SKM-1 (cell line): ENCODE results near the gene AREL1.
A peak's percentile ranks its signal among the peaks of the same experiment; 100 is the strongest.

Source experiments
- DNase-seq: peaks from one replicate; lab custom pipeline; 2025; ENCODE audit not compliant: unreplicated experiment; lab: John Stamatoyannopoulos, UW

Gene AREL1

GRCh38 chr14:74637178-74637550 lies 75.7 kb downstream of the AREL1 start:
- DNase-seq, result no peak

- no peak for DNase-seq
Measured at GRCh38 chr14:74636424-74637177, 76.3 kb downstream of the AREL1 start.

- DNase-seq, result no peak
Measured at GRCh38 chr14:74635847-74636246, 77.0 kb downstream of the AREL1 start.

- DNase-seq, result no peak
Measured at GRCh38 chr14:74634964-74635363, 77.9 kb downstream of the AREL1 start.

- DNase-seq, result no peak
Measured at GRCh38 chr14:74634481-74634880, 78.4 kb downstream of the AREL1 start.

- DNase-seq, result no peak
Measured at GRCh38 chr14:74630881-74631690, 81.8 kb downstream of the AREL1 start.

GRCh38 chr14:74628418-74628817 lies 84.5 kb downstream of the AREL1 start:
- no peak for DNase-seq

DNA sequence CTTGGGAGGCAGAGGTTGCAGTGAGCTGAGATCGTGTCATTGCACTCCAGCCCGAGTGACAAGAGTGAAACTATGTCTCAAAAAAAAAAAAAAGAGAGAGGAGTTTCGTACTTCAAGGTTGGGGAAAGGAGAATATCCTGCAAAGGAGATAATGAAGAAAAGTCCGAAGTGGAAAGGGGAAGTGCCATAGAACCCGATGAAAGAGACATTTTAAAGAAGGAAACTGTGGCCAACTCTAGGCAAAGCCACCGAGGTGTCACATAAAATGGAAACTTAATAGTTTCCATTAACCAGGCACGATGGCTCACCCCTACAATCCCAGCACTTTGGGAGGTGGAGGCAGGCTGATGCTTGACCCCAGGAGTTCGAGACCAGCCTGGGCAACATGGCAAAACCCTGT lies 85.8 kb downstream of the AREL1 start:
- DNase-seq, result peak; percentile 54

- DNase-seq, result no peak
Measured at GRCh38 chr14:74622257-74622656, 90.6 kb downstream of the AREL1 start.

- DNase-seq, result no peak
Measured at GRCh38 chr14:74621556-74621955, 91.3 kb downstream of the AREL1 start.

- DNase-seq, result no peak
Measured at GRCh38 chr14:74620923-74621322, 92.0 kb downstream of the AREL1 start.

GRCh38 chr14:74620497-74620921 lies 92.4 kb downstream of the AREL1 start:
- DNase-seq, result no peak

- DNase-seq, result no peak
Measured at GRCh38 chr14:74619672-74620131, 93.2 kb downstream of the AREL1 start.

GRCh38 chr14:74618078-74618952 lies 94.6 kb downstream of the AREL1 start:
- DNase-seq, result peak; percentile 53

DNA sequence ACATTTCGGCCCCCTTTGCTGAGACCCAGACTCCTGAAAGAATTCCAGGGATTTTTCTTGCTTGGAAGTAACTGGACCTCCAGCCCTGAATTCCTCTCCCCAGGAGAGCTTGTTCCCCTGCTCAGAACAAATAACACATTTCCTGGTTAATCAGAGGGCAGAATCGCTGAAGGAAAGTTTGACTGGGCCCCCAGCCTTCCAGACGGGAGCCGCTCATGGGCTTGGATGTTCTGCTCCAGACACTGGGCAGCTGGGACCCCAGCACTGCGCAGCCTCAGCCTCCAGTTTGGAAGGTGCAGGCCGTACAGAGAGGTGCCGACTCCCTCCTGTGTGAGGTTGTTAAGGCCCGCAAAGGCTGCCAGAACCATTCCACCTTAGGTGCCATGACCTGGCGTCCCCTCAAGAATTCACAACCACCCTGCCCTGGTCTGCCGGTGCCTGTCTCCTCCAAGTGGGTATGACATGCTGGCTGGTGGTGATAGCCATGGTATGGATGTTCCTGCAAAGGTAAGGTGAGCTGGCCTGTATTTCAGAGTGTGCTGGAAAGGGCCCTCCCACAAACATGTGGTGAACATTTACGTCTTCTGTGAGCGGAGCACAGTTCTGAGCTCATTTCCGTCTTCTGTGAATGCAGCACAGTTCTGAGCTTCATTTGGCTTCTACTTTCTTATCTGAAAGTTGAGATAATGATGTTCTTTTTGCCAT lies 95.7 kb downstream of the AREL1 start:
- DNase-seq, result no peak

- DNase-seq, result no peak
Measured at GRCh38 chr14:74616507-74616906, 96.4 kb downstream of the AREL1 start.

GRCh38 chr14:74615735-74616134 lies 97.1 kb downstream of the AREL1 start:
- no peak for DNase-seq

DNA sequence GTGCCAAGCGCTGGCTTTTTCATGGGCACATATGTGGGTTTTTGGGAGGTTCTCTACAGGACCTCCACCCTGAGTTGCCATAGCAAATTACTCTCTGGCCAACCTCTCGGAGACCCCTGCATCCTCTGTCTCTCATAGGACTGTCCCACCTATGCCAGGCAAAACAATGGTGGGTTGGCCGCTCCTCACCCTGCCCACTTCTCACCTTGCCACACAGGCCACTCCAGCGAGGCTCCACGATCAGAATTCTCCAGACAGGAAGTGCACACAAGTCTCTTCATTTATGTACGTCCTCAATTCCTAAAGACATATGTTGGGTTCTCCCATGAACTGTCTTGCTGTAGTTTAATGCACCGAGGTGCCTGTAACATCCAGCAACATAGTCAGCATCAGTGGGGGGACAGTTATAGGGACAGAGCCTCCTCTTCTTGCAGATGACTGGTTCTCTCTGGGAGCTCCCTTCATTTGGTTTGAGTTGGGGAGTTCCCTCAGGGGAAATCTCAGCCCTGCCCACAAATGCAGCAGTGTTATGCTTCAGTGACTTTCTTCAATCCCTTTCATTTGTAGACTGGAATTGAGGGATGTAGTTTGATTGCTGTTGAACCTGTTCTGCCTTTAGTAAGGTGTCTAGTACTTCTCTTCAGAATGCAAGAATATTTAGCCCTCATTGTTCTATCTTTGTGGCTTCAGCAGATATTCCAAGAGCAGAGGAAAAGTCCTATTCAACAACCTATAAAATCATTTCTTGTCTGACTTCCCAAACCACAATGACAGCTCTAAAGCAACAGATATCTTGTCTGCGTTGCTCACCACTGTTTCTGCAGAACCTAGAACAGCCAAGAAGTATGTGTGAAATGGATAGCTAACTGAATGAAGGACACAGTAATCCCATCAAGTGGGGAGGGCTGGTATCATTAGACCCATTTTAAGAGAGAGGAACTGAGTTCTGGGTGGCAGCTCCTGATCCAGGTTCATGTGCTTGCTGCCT lies 98.1 kb downstream of the AREL1 start:
- no peak for DNase-seq

DNA sequence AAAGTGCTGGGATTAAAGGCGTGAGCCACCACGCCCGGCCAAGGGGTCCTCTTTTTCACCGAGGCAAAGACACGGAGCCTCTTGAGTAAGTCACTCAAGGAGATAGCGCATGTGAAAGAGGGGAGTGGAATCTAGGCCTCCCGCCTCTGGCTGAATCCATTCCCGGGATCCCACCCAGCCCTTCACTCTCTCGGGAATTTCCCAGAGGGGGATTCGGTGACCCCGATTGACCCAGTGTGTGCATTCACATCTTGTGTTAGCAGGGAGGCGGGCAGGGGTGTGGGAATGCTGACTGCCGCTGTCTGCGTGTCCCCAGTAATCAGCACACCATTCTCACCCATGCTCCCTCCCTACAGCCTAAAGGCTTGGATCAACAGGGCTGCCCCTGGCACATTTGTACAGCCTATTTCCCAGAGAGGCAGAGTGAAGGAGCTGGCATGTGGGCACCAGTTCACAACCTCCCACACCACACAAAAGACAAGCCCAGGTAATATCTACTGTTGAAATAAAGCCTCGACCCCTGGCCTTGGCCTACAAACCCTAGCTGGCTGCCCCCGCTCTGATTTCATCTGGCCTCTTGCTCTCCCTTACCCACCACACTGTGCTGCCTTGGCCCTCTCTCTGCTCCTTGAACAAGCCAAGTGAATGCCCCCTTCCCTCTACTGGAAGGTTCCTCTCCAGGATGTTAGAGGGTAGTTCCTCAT lies 99.5 kb downstream of the AREL1 start:
- no peak for DNase-seq
